Lung microvascular endothelial cell (primary cell): Measurements from ENCODE around the gene SBF2. TPM values are rescaled to one million over a fixed set of nuclear protein-coding genes. Genes with fewer than 3 reads are reported as not detected.

ENCODE experiments used
- DNase-seq, 2 donors: peaks; one replicate each; pipeline versions ENCODE4 v3.0.0 to v3.0.0-alpha.2; 2010; ENCODE audit warnings: low read depth in 2 of 2
- total RNA-seq: library from RNA; depleted of rRNA; stranded (reverse); fragments of >200 nt; gene quantifications from 2 replicates; pipeline ENCODE4 v1.2.1, GENCODE V29; 2014

SBF2 gene
- total RNA-seq, 1 donor from 2014 or later = 50.8 TPM

DNA sequence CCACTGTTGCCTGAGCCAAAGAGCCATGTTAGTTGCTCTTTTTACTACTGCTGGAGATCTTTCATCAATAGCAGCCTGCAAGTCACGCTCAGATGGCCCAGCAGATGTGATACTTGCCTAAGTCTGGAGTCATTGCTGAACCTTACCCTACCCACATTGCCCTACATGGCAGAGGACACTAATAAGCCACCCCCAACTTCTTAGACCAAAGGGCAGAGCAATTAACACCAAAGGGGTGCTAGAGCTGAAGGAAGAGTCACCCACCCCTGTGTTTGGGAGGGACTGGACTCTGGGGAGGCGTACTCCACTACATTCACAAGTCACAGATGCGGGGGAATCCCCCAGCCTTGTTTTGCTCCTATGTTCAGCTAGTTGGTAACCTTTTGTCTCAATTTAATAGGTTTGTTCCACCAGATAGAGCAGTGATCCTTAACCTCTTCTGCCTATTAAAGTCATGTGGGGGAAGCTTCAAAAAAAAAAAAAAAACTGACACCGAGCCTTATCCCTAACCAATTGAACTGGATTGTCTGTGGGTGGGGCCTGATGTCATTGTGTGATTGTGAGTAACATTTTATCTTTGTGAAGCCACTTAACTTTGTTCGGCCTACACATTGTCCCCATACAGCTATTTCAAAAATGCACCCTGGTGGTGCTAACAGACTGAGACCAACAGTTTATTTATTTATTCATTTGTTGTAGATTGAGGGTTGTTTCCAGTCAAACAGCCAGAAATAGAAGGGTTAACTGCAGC, 23.9 kb upstream of the SBF2 start:
- DNase-seq = peak in 1 of 2 donors; percentile 51

DNA sequence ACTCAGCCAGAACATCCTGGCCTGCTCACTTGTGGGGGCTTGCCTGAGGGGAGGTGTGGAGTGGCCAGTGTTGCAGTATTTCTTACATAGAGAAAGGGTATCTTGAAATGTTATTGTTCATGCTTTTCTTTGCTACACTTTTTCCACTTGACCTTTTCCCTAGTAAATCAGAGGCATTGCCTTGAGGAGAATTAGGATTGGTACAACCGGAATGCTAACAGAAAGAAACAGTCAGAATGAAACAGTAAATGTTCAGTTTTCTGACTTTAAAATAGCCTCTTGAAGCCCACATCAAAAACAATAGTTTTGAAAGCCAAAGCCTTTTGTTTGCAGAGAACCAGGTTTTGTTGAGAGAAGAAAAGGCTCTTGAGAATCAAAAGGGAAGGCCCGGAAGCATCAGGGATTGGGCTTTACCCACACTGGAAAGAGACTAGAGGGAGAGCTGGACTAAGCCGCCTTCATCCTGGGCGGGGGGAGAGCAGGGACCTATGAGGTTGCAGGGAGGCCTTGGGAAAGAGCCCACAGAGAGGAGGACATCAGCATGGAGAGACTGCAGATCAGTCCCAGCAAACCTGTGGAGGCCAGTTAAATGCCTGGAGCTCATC, 23.2 kb upstream of the SBF2 start:
- DNase-seq = no peak

DNA sequence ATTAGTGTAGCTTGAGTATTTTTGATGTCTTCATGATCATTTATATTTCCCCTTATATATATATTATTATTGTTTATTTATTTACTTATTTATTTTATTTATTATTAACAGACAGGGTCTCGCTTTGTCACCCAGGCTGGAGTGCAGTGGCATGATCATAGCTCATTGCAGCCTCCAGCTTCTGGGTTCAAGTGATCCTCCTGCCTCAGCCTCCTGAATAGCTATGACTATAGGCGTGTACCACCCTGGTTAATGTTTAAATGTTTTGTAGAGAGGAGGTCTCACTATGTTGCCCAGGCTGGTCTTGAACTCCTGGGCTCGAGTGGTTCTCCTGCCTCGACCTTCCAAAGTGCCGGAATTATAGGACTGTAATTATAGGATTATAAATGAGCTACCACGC, 21.1 kb upstream of the SBF2 start:
- no peak for DNase-seq

DNA sequence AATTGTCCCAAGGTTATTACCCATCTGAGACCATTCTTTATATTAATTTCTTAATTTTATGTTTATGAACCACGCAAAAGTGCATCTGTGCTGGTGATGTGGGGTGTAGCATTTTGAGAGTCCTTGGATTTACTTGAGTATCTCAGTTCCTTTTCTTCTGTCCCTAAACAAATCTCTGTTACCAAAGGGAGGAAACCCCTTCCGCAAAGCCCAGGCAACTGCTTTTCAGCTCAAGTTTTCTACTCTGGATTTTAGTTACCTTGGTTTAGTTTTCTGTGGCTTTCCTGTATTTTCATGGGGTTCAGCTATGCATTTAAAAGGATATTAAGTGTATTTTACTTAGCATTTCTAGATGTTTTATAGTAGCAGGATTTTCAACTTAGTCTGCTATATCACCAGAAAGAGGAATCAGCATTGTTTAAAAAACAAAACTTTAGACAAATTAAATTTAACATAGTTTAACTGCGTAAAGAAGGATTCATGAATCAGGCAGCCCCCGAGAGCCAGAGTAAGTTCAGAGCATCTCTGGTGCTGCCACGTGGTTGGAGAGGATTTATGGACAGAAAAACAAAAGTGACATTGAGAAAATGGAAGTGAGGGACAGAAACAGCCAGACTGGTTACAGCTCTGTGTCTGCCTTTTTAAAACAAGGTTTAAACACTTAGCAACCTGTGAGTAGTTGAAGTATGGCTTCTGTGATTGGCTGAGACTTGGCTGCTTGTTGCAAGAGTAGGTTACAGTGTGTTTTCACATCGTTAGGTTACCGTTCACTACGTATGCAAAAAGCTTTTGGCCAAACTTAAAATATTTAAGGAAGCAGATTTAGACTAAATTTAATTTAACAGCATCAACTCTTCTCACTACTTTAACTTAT, 20.4 kb upstream of the SBF2 start:
- peak; percentile 49 to 80 for DNase-seq

DNA sequence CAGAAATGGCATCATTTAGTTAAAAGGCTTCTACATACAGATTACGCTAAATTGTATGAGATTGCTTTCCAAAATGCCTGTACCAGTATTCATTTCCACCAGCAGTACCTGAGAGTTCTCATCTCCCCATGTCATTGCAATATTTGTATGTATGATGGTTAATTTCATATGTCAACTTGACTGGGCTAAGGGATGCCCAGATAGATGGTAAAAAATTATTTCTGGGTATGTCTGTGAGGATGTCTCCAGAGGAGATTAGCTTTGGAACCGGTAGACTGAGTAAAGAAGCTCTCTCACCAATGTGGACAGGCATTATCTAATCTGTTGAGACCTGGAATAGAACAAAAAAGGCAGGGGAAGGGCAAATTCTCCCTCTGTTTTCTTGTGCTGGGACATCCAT, 17.8 kb upstream of the SBF2 start:
- no peak for DNase-seq

DNA sequence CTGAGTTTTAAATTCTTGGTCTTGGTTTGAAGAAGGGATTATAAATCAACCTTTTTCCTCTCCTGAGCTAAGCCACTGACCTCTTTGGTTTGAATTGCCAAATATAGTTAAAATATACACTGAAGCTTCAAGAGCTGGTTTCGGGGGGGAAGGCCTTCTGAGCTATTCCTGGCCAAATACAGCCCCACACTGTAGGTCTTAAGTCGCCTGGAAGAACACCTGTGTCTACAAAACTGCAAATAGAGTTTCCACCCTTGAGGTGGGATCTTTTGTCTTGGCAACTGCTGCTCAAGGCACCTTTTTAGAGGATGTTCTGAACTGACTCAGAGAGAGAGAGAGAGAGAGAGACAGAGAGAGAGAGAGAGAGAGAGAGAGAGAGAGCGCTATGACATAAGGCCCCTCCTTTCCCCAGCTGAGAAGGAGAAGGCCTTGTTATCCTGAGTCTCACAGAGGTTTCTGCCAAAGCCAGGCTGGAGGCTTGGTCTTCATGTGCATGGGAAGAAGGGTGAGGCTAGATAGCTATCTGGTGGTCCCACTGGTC, 16.4 kb upstream of the SBF2 start:
- peak; percentile 15 to 27 for DNase-seq

DNA sequence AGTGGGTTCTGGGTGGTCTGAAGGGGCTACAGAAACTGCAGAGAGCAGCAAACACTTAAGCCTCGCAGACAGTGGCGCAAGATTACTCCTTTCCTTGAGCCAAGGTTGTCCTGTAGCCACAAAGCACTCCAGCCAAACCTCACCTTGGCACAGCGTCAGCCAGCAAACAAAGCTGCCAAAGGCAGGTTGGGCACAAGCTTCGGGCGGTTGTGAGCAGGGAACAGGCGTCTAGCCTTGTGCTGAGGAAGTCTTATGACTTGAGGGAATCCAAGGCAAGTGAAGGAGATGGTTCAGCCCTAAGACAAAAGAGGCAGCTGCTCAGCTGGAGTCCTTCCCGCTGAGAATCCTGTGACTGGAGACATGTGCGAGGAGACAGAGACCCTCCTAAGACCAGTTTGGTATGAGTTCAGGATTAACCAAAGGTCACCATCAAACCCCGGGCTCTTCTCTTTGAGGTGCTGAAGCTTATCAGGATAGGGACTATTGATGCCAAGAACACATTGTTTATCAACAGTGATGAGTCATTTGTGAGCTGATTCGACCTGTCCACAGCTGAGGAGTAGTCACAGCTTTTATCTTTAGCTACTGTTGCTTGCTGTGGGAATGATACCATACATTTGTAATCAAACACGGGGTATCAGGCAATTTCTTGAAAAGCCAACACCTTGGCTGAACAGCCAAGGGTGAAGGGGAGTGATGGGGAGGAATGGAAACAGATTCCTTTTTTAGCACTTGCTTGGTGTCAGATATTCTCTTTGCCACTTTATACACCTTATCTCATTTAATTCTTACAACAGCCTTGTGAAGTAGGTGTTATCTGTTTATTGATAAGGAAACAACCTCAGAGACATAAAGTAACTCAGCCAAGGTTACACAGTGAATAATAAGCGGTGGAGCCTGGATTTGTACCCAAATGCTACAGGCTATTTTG, 15.4 kb upstream of the SBF2 start:
- DNase-seq = peak; percentile 71 to 79

DNA sequence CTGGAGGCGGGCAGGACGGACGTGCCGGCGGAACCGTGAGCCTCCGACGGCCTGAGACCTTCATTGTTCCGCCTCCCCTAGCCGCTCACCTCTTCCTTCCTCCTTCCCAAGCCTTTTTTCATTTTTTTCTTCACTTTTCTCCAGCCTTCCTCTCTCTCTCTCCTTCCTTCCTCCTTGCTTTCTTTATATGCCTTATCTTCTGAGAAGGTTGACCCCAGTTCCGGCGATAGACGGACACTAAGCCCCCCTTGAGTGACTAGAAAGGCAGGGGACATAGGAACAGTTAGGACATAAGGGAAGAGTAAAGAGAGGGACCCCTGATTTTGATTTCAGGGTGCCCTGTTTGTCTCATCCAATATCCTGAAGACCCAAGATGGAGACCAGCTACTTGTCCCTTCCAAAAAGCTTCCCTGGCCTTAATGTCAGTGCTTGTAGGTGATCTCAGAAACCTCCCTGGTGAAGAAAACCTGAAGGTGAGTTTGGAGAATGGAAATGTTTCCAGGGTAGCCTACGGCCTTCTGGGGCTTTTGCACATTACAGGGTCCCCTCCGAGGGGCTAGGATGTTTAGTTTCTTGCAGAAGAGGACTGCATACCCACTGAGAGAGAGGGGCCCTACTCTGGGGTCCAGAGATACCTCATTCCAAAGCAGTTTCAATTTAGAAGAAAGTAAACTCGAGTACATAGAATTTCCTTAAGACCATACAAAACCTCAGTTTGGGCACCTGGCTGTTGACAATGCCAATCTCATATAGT, 14.4 kb upstream of the SBF2 start:
- DNase-seq = no peak

DNA sequence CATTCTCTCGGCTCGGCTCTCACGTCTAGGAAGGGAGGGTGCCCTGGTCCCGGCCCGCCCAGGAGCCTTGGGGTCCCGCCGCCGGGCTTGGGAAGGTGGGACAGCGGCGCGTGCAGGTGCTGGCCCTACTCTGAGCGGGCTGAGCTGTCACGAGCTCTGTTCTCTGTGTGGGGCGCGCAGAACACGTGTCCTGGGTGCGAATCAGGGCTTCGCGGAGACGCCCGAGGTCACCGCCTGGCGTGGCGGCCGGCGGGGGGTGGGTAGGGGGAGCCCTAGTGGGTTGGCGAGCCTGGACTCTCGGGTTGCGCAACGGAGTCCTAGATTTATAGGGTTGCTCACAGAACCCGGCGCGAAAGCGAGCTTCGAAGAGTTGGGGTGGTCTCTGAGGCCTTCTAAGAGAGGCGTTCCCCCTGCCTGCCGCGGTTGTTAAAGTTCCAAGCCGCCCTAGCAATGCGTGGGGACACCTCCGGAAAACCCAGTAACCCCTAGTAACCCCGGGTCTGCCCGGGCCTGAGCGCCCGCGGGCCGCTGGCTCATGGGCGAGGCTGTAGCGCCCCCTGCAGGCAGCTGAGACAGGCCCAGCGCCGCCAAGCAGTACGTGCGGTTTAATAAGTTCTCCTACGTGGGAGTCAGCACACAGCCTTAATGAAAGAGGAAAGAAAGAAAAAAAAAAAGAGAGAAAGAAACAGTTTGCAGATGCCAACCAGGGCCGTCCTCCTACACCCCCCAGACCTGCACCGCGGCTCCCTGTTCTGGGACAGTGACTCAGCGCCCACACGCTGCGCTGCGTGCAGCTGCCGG, 13.6 kb upstream of the SBF2 start:
- peak; percentile 93 to 96 for DNase-seq

DNA sequence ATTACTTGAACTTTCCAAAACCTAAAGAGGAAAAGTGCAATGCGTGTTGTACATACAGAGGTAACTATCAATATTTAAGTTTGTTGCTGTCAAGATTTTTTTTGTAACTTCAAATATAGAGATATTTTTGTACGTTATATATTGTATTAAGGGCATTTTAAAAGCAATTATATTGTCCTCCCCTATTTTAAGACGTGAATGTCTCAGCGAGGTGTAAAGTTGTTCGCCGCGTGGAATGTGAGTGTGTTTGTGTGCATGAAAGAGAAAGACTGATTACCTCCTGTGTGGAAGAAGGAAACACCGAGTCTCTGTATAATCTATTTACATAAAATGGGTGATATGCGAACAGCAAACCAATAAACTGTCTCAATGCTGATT, 13.0 kb upstream of the SBF2 start:
- DNase-seq = peak in 1 of 2 donors; percentile 65

DNA sequence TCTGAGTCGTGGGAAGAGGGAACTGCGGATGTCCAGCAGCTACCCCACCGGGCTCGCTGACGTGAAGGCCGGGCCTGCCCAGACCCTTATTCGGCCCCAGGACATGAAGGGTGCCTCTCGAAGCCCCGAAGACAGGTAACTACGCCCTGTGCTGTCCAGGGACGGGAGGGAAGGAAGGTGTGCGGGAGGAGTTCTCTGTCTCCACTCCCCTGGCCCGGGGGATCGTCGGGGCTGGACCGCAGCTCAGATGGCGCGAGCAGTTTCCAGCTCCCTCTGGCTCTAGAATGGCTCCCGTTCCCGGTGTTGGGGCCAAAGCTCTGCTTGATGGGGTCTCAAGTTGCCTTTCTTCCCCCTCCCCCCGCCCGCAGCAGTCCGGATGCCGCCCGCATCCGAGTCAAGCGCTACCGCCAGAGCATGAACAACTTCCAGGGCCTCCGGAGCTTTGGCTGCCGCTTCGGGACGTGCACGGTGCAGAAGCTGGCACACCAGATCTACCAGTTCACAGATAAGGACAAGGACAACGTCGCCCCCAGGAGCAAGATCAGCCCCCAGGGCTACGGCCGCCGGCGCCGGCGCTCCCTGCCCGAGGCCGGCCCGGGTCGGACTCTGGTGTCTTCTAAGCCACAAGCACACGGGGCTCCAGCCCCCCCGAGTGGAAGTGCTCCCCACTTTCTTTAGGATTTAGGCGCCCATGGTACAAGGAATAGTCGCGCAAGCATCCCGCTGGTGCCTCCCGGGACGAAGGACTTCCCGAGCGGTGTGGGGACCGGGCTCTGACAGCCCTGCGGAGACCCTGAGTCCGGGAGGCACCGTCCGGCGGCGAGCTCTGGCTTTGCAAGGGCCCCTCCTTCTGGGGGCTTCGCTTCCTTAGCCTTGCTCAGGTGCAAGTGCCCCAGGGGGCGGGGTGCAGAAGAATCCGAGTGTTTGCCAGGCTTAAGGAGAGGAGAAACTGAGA, 12.2 kb upstream of the SBF2 start:
- DNase-seq = peak; percentile 37 to 44

DNA sequence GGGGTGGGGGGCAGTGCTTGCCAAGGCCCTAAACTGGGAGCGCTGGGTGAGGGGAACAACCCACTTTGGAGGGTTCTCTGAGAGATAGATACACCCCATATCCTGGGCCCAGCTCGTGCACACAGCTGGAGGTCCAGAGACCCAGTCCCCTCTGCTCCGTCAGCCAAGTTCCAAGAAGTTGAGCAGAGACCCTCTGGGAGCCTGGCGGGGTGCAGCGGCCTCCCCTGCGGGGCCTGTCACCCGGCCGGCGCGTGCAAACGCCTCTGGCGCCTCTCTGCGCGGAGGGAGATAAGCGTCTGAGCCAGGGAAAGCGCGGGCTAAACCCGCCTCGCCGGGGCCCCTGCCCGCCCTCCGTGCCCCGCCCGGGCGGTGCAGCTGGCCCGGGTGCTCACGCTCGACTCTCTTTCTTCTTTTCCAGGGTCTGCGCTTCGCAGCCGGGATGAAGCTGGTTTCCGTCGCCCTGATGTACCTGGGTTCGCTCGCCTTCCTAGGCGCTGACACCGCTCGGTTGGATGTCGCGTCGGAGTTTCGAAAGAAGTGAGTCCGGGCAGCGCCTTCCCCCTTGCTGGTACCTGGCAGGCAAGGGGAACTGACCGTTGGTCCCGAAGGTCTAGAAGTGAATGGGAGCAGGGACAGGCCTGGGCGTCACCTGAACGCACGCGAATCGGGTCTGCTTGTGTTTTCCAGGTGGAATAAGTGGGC, 11.4 kb upstream of the SBF2 start:
- peak; percentile 52 to 64 for DNase-seq

DNA sequence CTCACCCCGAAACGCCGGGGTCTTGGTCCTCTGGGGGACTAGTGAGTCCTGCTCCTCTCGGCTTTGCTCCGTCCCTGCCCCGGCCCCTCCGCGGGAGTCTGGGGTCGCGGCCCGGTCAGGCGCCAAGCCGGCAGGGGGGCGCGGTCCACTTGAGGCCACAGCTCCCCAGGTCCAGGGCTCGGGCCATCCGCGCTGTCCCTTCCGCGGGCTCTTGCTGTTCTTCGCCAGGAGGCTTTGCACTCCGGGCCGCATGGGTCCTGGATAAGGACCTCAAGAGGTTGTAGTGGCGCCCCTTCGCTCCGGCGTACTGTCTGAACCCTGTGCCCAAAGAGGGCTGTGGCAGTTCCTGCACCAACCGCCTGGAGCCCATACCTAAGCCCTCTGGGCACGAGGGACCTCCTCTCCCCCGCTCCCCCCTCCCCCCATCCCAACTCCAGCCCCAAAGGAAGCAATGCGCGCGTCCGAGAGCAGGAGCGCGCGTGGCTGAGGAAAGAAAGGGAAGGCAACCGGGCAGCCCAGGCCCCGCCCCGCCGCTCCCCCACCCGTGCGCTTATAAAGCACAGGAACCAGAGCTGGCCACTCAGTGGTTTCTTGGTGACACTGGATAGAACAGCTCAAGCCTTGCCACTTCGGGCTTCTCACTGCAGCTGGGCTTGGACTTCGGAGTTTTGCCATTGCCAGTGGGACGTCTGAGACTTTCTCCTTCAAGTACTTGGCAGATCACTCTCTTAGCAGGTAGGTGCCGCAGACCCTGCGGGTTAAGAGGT, 10.7 kb upstream of the SBF2 start, which contains the start of gene ADM:
Gene ADM (plus strand): TSS at position 579 of the 767 bp plus-strand sequence. CDS start 628 bp downstream, outside the sequence.
- DNase-seq = peak; percentile 93 to 96

DNA sequence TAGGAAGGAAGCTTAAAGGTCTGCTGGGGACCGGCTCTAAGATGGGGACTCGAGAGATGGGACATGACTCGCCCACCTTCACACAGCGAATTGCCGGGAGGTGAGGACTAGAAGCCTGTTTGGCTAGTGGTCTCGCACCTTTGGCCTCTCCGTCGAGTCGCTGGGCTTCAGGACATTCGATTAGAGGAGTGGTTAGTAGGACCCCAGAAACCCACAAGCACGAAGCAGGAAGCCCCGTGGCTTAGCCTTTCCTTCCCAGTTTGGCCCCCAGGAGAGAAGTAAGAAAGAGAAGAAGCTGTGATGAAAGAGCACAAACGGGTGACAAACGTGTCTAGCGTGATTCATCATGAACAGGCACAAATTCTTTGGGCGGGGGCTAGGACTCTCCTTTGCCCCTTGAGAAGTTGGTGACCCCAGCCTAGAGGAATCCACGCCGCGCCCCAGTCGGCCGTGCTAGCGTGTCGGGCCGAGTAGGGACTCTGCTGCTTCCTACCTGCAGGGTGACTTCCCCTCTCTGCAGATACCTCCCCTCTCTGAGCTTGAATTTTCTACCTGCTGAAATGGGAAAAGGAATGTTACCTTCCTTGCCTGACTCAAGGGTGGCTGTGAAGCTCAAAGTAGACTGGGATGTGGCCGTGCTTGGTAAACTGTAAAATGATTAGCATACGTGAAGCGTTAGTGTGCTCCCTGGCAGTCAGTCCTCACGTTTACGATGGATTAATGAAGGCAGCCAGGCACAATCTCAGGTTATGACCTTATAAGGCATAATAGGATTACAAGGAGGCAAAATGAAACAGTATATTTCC, 9.7 kb upstream of the SBF2 start:
- peak; percentile 31 to 47 for DNase-seq

DNA sequence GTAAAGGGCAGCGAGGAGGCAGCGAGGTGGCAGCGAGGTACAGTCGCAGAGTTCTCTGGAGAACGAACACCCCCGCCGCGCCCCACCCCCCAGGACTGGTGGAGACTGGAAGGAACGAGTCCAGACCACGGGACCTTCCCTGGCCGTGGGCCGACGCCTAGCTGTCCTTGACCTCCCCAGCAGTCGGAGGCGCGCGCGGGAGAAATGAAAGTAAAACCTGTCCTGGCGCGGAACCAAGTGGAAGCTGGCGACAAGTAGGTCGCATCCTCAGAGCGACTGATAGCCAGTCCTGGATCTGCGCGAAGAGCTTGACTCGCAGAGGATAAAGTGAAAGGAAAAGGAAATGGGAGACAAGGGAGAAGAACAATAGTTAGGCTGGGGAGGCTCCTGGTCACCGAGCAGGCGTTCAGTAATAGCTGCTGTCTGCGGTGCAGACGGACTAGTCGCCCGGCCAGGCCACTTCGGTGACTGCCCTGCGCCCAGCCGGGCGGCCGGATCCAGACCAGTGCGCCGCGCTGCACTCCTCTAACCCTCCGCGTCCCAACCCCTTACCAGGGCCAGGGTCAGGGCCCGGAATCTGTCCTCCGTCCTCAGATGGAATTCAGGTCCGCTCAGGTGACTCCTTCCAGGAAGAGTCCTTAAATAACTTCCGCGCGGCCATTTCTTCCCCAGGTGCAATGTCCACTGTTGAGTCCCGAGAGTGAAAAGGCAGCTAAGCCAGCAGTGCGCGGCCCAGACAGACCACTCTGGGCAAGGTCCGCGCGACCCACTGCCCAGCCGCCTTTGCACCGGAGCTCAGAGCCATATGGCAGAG, 8.9 kb upstream of the SBF2 start:
- peak; percentile 71 to 79 for DNase-seq
